Osteocyte (in vitro differentiated cells): ENCODE measurements around the gene CSMD2. TPM values are rescaled to one million over a fixed set of nuclear protein-coding genes. Genes with fewer than 3 reads are reported as not detected.

Experiments used
- DNase-seq: peaks from one replicate; pipeline ENCODE4 v3.0.0; 2021; ENCODE audit warnings: mixed read lengths; ENCODE audit not compliant: unreplicated experiment; ENCODE audit errors: extremely low spot score
- H3K27ac Mint-ChIP-seq: one replicate; pipeline ENCODE4 v1.8.0; 2021; ENCODE audit warnings: mild to moderate bottlenecking, mixed read lengths; ENCODE audit not compliant: unreplicated experiment
- H3K27me3 Mint-ChIP-seq: one replicate; pipeline ENCODE4 v1.8.0; 2021; ENCODE audit warnings: mixed read lengths; ENCODE audit not compliant: unreplicated experiment
- H3K36me3 Mint-ChIP-seq: one replicate; pipeline ENCODE4 v1.8.0; 2021; ENCODE audit warnings: mixed read lengths; ENCODE audit not compliant: unreplicated experiment
- H3K4me1 Mint-ChIP-seq: one replicate; pipeline ENCODE4 v1.8.0; 2021; ENCODE audit warnings: mixed read lengths; ENCODE audit not compliant: unreplicated experiment
- H3K4me3 Mint-ChIP-seq: one replicate; pipeline ENCODE4 v1.8.0; 2021; ENCODE audit warnings: mild to moderate bottlenecking, moderate library complexity, mixed read lengths; ENCODE audit not compliant: unreplicated experiment
- H3K9me3 Mint-ChIP-seq: one replicate; pipeline ENCODE4 v1.8.0; 2021; ENCODE audit warnings: mixed read lengths; ENCODE audit not compliant: unreplicated experiment
- total RNA-seq: library from RNA; stranded (reverse); gene quantifications from 2 replicates; pipeline ENCODE4 v1.2.1, GENCODE V29; 2021
- TF ChIP-seq, protein P1 (sequence below): fragments of 200-600 bp; sonication (generic); IDR thresholded peaks from 2 replicates; pipeline ENCODE4 v1.5.0; 2021; ENCODE audit warnings: antibody characterized with exemption, mild to moderate bottlenecking, moderate library complexity

Gene CSMD2
- total RNA-seq, 1 donor from 2014 or later, result not detected

DNA sequence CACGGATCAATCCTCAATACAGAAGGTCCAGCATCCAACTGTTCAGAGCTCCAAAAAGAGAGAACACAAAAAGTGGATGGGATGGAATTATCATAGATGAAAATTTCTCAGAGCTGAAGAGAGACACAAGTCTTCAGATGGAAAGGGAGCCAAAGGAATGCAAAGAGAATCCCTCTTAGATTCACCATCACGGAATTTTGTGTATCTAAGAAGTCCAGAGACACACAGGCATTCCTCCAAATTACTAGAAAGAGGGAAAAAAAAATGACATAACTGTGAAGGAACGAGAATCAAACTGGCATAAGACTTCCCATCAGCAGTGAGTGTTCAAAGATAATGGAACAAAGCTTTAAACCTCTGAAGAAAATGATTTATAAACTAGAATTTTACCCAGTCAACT, 591.4 kb downstream of the CSMD2 start:
- Mint-ChIP-seq H3K4me1 (no peaks in the 10 kb centered on the region), H3K9me3 (peaks cover 10% of the 10 kb centered on the region), H3K27me3 (peaks cover 6% of the 10 kb centered on the region), H3K27ac (no peak overlapping the region), H3K4me3 (no peak overlapping the region), H3K36me3 (no peaks in the 10 kb centered on the region)
- TF ChIP-seq, protein P1, sequence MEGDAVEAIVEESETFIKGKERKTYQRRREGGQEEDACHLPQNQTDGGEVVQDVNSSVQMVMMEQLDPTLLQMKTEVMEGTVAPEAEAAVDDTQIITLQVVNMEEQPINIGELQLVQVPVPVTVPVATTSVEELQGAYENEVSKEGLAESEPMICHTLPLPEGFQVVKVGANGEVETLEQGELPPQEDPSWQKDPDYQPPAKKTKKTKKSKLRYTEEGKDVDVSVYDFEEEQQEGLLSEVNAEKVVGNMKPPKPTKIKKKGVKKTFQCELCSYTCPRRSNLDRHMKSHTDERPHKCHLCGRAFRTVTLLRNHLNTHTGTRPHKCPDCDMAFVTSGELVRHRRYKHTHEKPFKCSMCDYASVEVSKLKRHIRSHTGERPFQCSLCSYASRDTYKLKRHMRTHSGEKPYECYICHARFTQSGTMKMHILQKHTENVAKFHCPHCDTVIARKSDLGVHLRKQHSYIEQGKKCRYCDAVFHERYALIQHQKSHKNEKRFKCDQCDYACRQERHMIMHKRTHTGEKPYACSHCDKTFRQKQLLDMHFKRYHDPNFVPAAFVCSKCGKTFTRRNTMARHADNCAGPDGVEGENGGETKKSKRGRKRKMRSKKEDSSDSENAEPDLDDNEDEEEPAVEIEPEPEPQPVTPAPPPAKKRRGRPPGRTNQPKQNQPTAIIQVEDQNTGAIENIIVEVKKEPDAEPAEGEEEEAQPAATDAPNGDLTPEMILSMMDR, result no peak
- no peak for DNase-seq

DNA sequence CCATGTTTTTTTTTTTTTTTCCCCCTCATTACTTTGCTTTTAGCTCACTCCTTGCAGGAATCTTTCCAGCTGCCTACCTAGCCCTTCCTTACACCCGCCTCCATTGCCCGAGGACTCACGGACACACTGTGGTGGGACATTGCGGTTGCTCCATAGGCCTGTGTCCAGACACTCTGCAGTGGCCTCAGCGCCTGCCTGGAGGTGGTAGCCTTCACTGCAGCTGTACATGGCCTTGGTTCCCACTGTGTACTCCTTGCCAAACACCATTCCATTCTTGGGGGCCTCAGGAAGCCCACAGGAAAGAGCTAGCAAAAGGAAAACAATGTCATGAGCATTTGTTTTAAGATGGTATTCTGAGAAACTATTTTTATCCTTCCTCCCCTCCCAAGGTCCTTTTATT, 592.6 kb downstream of the CSMD2 start:
- Mint-ChIP-seq H3K9me3 (peaks cover 10% of the 10 kb centered on the region), H3K27ac (no peak overlapping the region), H3K36me3 (no peaks in the 10 kb centered on the region), H3K4me3 (no peak overlapping the region), H3K4me1 (no peaks in the 10 kb centered on the region), H3K27me3 (peaks cover 6% of the 10 kb centered on the region)
- TF ChIP-seq, protein P1, result no peak
- DNase-seq, result peak; percentile 62

DNA sequence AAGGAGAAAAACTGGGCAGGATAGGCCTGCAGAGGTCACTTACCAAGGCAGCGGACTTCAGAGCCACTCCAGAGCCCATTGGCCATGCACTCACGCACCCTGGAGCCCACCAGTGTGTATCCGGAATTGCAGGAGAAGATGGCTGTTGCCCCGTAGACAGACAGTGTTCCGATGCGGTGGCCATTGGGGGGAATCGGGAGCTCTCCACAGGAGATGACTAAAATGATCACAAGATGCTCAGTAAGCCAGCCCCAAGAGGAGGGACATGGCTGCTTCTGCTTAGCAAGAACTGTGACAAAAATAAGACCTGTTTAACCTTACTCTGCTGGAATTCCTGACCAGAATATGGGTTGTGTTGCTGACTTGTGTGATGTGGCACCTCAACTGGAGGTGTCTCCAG, 595.7 kb downstream of the CSMD2 start:
- peak; percentile 63 for DNase-seq
- H3K27ac Mint-ChIP-seq, result no peak overlapping the region
- peaks cover 6% of the 10 kb centered on the region for H3K27me3 Mint-ChIP-seq
- H3K9me3 Mint-ChIP-seq, result peaks cover 12% of the 10 kb centered on the region
- TF ChIP-seq, protein P1, result no peak
- H3K36me3 Mint-ChIP-seq, result no peaks in the 10 kb centered on the region
- no peak overlapping the region for H3K4me3 Mint-ChIP-seq
- no peaks in the 10 kb centered on the region for H3K4me1 Mint-ChIP-seq

DNA sequence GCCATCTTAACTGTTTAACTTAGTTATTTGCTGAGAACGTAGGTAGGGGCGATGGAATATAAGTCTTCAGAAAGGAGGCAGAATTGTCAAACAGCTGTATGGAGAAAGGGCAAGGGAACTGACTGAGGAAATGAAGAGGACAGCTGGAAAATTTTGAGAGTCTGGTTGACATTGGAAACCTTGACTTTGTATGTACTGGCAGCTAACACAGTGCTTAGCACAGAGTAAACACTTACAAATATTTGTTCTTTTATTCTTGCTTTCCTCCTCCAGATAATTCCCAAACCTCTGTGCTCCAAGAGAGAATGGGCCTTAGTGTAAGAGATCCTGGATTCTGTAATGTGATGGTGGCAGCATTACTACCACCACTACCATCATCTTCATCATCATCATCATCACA, 601.3 kb downstream of the CSMD2 start:
- peaks cover 4% of the 10 kb centered on the region for H3K9me3 Mint-ChIP-seq
- no peaks in the 10 kb centered on the region for H3K36me3 Mint-ChIP-seq
- no peak for DNase-seq
- H3K4me3 Mint-ChIP-seq, result no peak overlapping the region
- peaks cover 2% of the 10 kb centered on the region for H3K27me3 Mint-ChIP-seq
- H3K27ac Mint-ChIP-seq, result no peak overlapping the region
- H3K4me1 Mint-ChIP-seq, result no peaks in the 10 kb centered on the region
- TF ChIP-seq, protein P1, result no peak

DNA sequence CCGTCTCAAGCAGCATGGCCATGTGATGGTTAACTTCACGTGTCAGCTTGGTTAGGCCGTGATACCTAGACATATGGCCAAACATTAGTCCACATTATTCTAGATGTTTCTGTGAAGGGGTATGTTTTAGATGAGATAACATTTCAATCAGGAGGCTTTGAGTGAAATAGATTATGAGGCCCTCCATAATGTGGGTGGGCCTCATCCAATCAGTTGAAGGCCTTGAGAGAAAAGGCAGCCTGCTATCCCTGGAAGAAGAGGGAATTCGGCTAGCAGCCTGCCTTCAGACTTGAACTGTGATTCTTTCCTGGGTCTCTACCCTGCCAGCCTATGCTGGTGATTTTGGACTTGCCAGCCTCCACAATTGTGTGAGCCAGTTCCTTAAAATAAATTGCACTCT, 602.5 kb downstream of the CSMD2 start:
- TF ChIP-seq, protein P1, result no peak
- Mint-ChIP-seq H3K4me3 (no peak overlapping the region), H3K9me3 (peaks cover 4% of the 10 kb centered on the region), H3K27me3 (peaks cover 3% of the 10 kb centered on the region), H3K4me1 (no peaks in the 10 kb centered on the region), H3K27ac (no peak overlapping the region), H3K36me3 (no peaks in the 10 kb centered on the region)
- DNase-seq, result no peak
